Measurements from ENCODE around the gene IL9R. TPM values are rescaled to one million over a fixed set of nuclear protein-coding genes. Genes with fewer than 3 reads are reported as not detected.

The IL9R gene
- total RNA-seq, 4 donors from 2014 or later, result 0.40 to 0.56 TPM; not detected in 2

DNA sequence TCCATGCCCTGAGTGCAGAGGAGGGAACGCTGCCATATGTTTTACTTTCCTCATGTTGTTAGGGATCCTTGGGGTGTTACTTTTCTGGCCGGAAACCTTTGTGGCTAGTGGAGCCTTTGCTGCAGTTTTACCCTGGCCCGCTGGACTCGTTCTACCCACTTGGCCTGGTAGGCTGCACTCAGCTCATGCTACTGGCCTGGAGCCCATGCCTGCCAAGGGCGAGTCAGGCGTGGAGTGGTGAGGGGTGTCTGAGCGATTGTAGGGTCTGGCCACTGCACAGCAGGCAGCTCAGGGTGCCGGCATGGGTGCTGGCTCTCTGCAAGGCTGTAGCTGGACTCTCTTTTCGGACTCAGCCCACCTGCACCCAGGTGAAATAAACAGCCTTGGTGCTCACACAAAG is 41.4 kb upstream of the IL9R start:
- Histone ChIP-seq H3K4me1 (no peaks in the 10 kb centered on the region), H3K27ac (no peak overlapping the region), H3K4me3 (replicated peaks in 1 of 3) (no peak overlapping the region), H3K27me3 (no peaks in the 10 kb centered on the region), H3K36me3 (no peaks in the 10 kb centered on the region), H3K9me3 (no peaks in the 10 kb centered on the region)
- 75 to 81% methylated on average over 8 to 9 of the region's 9 CpGs for WGBS, 2 donors
- TF ChIP-seq, protein P1, sequence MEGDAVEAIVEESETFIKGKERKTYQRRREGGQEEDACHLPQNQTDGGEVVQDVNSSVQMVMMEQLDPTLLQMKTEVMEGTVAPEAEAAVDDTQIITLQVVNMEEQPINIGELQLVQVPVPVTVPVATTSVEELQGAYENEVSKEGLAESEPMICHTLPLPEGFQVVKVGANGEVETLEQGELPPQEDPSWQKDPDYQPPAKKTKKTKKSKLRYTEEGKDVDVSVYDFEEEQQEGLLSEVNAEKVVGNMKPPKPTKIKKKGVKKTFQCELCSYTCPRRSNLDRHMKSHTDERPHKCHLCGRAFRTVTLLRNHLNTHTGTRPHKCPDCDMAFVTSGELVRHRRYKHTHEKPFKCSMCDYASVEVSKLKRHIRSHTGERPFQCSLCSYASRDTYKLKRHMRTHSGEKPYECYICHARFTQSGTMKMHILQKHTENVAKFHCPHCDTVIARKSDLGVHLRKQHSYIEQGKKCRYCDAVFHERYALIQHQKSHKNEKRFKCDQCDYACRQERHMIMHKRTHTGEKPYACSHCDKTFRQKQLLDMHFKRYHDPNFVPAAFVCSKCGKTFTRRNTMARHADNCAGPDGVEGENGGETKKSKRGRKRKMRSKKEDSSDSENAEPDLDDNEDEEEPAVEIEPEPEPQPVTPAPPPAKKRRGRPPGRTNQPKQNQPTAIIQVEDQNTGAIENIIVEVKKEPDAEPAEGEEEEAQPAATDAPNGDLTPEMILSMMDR (IDR thresholded peaks at IDR 0.05), result no peak
- TF ChIP-seq POLR2A (IDR thresholded peaks at IDR 0.05), result no peak
- peak; percentile 8 to 17 for DNase-seq
- intact Hi-C loops (cut with DNase I), result no loop called here

DNA sequence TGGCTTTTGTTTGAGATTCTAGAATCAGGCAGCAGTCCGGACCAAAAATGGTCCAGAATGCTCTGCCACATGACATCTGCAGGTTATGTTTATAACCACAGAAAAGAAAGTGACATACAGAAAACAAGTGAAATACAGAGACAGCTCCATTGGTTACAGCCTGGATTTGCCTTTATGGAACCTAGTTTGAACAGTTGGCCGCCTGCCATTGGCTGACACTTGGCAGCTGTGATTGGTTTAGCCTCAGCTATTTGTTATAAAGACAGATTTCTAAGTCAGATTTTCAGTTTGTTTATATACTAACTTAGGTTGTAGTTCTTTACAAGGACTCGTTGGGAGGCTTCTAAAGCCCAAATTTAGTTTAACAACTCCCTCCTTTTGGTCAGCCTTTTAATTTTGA is 40.8 kb upstream of the IL9R start:
- H3K27me3 ChIP-seq, result no peaks in the 10 kb centered on the region
- 51 to 66% methylated on average over 3 of the region's 3 CpGs for WGBS, 2 donors

DNA sequence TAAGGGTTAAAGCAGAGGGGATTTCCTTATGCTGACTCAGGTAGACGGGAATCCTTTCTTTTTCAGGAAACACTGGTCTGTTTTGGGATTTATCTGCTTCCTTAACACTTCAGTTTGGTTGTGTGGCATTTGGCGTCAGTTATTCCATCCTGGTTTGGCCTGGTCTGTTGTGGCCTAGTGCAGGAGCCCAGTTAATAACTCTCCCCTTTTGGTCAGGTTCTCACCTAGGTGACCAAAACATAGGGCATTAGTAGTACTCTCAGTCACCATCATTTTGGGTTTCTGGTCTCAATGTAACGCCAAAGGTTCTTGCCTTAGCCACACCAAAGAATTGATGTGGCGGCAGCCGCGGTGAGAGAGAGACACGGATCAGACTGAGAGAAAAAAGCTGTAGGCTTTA is 39.7 kb upstream of the IL9R start:
- no peak for TF ChIP-seq POLR2A (IDR thresholded peaks at IDR 0.05)
- TF ChIP-seq, protein P1 (IDR thresholded peaks at IDR 0.05), result no peak

More for the DNA sequence above, 40.8 kb upstream of the IL9R start:
- no peak overlapping the region for H3K4me3 ChIP-seq (replicated peaks in 1 of 3)
- peak; percentile 28 to 30 for DNase-seq
- H3K4me1 ChIP-seq, result no peaks in the 10 kb centered on the region
- no peaks in the 10 kb centered on the region for H3K9me3 ChIP-seq
- TF ChIP-seq, protein P1 (IDR thresholded peaks at IDR 0.05), result no peak
- TF ChIP-seq POLR2A (IDR thresholded peaks at IDR 0.05), result no peak
- H3K36me3 ChIP-seq, result no peaks in the 10 kb centered on the region
- intact Hi-C loops (cut with DNase I), result no loop called here
- H3K27ac ChIP-seq, result no peak overlapping the region

DNA sequence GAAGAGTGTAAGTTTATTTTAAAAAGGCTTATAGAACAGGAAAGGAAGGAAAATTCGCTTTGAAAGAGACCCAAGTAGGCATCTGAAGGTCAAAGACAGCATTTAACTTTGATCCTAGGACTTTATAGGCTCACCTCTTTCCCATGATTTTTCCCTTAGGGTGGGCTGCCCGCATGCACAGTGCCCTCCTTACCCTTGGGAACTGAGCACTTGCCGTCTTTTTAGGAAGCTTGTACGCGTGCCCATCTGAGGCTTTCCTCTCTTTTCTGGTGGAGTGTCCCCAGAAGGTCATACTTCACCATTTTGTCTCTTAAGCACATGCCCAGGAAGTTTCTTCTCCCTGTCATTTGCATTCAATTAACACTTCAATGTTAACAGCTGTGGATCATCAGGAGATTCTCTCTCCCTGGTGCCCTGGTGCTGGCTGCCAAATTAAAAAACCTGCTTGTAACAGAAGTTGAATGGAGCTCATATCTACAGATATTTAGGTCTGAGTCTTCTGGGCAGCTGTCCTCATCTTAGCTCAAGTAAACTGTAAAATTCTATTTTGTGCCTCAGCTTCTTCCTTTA is 38.4 kb upstream of the IL9R start:
- 70 to 75% methylated on average over 5 of the region's 5 CpGs for WGBS, 2 donors
- TF ChIP-seq, protein P1 (IDR thresholded peaks at IDR 0.05), result no peak
- TF ChIP-seq POLR2A (IDR thresholded peaks at IDR 0.05), result no peak
- DNase-seq, result no peak
- Histone ChIP-seq H3K27ac (no peak overlapping the region), H3K36me3 (no peaks in the 10 kb centered on the region), H3K27me3 (no peaks in the 10 kb centered on the region), H3K4me3 (replicated peaks in 1 of 3) (no peak overlapping the region), H3K9me3 (no peaks in the 10 kb centered on the region), H3K4me1 (no peaks in the 10 kb centered on the region)
- intact Hi-C loops (cut with DNase I), result no loop called here

More for the DNA sequence above, 39.7 kb upstream of the IL9R start:
- no peaks in the 10 kb centered on the region for H3K27me3 ChIP-seq
- WGBS, 2 donors, result 64 to 71% methylated on average over 7 of the region's 7 CpGs
- intact Hi-C loops (cut with DNase I), result no loop called here
- DNase-seq, result no peak
- no peaks in the 10 kb centered on the region for H3K36me3 ChIP-seq
- no peak overlapping the region for H3K27ac ChIP-seq
- H3K4me1 ChIP-seq, result no peaks in the 10 kb centered on the region
- H3K4me3 ChIP-seq (replicated peaks in 1 of 3), result no peak overlapping the region
- no peaks in the 10 kb centered on the region for H3K9me3 ChIP-seq

DNA sequence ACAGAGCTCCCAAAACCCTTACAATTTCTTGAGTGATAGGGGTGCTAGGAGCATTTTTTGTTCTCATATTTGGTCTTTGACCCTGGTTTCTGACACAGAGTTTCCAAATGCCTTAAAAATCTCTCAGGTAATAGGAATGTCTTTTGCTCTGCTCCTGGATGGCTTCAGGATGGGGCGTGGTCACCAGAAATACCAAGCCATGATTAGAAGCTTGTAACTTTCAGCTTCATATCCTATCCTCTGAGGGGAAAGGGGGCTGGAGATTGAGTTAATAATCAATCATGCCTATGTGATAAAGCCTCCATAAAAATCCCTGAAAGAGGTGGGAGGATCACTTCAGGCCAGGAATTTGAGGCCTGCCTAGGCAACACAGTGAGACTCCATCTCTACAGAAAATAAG is 34.6 kb upstream of the IL9R start:
- Histone ChIP-seq H3K9me3 (no peaks in the 10 kb centered on the region), H3K27ac (no peak overlapping the region), H3K27me3 (no peaks in the 10 kb centered on the region), H3K4me3 (replicated peaks in 1 of 3) (no peak overlapping the region), H3K36me3 (no peaks in the 10 kb centered on the region), H3K4me1 (no peaks in the 10 kb centered on the region)
- DNase-seq, result no peak
- intact Hi-C loops (cut with DNase I), result no loop called here
- no peak for TF ChIP-seq POLR2A (IDR thresholded peaks at IDR 0.05)
- TF ChIP-seq, protein P1 (IDR thresholded peaks at IDR 0.05), result no peak
- WGBS, 2 donors, result 23 to 36% methylated on average over 1 of the region's 1 CpG
